AG04449 (cell line): ENCODE measurements around the gene PDXP.
A peak's percentile ranks its signal among the peaks of the same experiment; 100 is the strongest.

Experiments used
- CTCF ChIA-PET: fragments of 350-600 bp; formaldehyde crosslinking; extraction: SDS; loops from one replicate; lab custom pipeline; 2021; ENCODE audit warnings: antibody characterized with exemption; lab: Yijun Ruan, JAX
- POLR2A ChIA-PET: fragments of 400-600, 350-600 bp; formaldehyde crosslinking; extraction: SDS; loops from one replicate; lab custom pipeline; 2020; ENCODE audit warnings: antibody characterized with exemption, inconsistent platforms; lab: Yijun Ruan, JAX
- DNase-seq: peaks from one replicate; pipeline ENCODE4 v3.0.0-alpha.2; 2010; ENCODE audit warnings: low read depth, low spot score
- H3K4me3 ChIP-seq: 2 replicates; pipeline ENCODE4 v1.5.1; 2011; ENCODE audit warnings: low read depth, mild to moderate bottlenecking, control low read depth, low read length
- CTCF ChIP-seq: IDR thresholded peaks from one replicate; pipeline ENCODE4 v1.5.1; 2011; ENCODE audit warnings: mild to moderate bottlenecking, moderate library complexity, low read length, control low read depth, inconsistent platforms; ENCODE audit not compliant: insufficient read depth; ENCODE audit errors: missing control alignments

Gene PDXP

GRCh38 chr22:37621352-37621860 is 37.1 kb upstream of the PDXP start:
- TF ChIP-seq CTCF, result no peak
- no peak for DNase-seq
- ChIA-PET POLR2A (no interaction called here), CTCF (interaction anchor here (1.2 to 29.4 kb wide), 8 partner anchors 7 to 196 kb away, joined by 3 to 454 read pairs (median 10); partner anchors contain the start of genes GGA1, LGALS1 and SH3BP1)
- H3K4me3 ChIP-seq, result no peak overlapping the region

GRCh38 chr22:37623075-37624016 is 35.2 kb upstream of the PDXP start:
- CTCF ChIA-PET, result interaction anchor here (1.0 to 29.4 kb wide), 11 partner anchors 9 to 168 kb away, joined by 3 to 454 read pairs (median 6); partner anchors contain the start of genes LGALS1, NOL12 and SH3BP1
- DNase-seq, result no peak
- POLR2A ChIA-PET, result no interaction called here
- no peak overlapping the region for H3K4me3 ChIP-seq
- TF ChIP-seq CTCF, result peak; percentile 88

GRCh38 chr22:37624017-37624365 is 34.5 kb upstream of the PDXP start:
- no peak for TF ChIP-seq CTCF
- H3K4me3 ChIP-seq, result no peak overlapping the region
- ChIA-PET POLR2A (no interaction called here), CTCF (interaction anchor here (1.0 to 29.4 kb wide), 9 partner anchors 10 to 168 kb away, joined by 3 to 454 read pairs (median 10); partner anchors contain the start of genes NOL12 and SH3BP1)
- DNase-seq, result no peak

GRCh38 chr22:37624876-37625275 is 33.6 kb upstream of the PDXP start:
- CTCF ChIA-PET, result interaction anchor here (0.9 to 29.4 kb wide), 11 partner anchors 9 to 193 kb away, joined by 3 to 454 read pairs (median 6); partner anchors contain the start of gene SH3BP1
- no peak for DNase-seq
- H3K4me3 ChIP-seq, result no peak overlapping the region
- POLR2A ChIA-PET, result interaction anchor here (1.8 kb wide), 1 partner anchor 56 kb away, joined by 5 read pairs; no protein-coding TSS in a partner anchor
- TF ChIP-seq CTCF, result no peak

GRCh38 chr22:37625737-37626136 is 32.8 kb upstream of the PDXP start:
- CTCF ChIA-PET, result interaction anchor here (0.7 to 29.4 kb wide), 15 partner anchors 10 to 192 kb away, joined by 3 to 454 read pairs (median 4); partner anchors contain the start of genes PDXP and SH3BP1
- no peak for DNase-seq
- POLR2A ChIA-PET, result interaction anchor here (1.8 kb wide), 1 partner anchor 55 kb away, joined by 5 read pairs; no protein-coding TSS in a partner anchor
- no peak for TF ChIP-seq CTCF
- no peak overlapping the region for H3K4me3 ChIP-seq
